ENCODE results near the gene TMEM203.

- TF ChIP-seq SMC3 (IDR thresholded peaks at IDR 0.05; ENCODE audit: low read depth, low read length): no peak
- no peak for TF ChIP-seq POLR2A (IDR thresholded peaks at IDR 0.05; ENCODE audit: low read depth, low read length)
- TF ChIP-seq RCOR1 (IDR thresholded peaks at IDR 0.05; ENCODE audit: insufficient replicate concordance, low read length): no peak
- TF ChIP-seq ELK1 (IDR thresholded peaks at IDR 0.05; ENCODE audit: borderline replicate concordance, low read depth, low read length): no peak
Observed at GRCh38 chr9:137235424-137236237, 30.2 kb upstream of the TMEM203 start.

Measured in IMR-90 (cell line).